BLaER1 treated with 17β-estradiol and CSF1 and Interleukin-3, amounts not matched to agents 10 nM and 100 nM (cell line): ENCODE data around the gene SATB1.
A peak's percentile ranks its signal among the peaks of the same experiment; 100 is the strongest.

Experiments
- H3K27ac ChIP-seq, 11 experiments: shearing (Covaris generic); formaldehyde crosslinking; 2 replicates each; pipeline ENCODE4 v1.8.1; 2022
- H3K27me3 ChIP-seq, 11 experiments: shearing (Covaris generic); formaldehyde crosslinking; 2 replicates each; pipeline ENCODE4 v1.8.1; 2022
- H3K36me3 ChIP-seq, 11 experiments: shearing (Covaris generic); formaldehyde crosslinking; 2 replicates each; pipeline ENCODE4 v1.8.1; 2022
- H3K4me1 ChIP-seq, 10 experiments: shearing (Covaris generic); formaldehyde crosslinking; 2 replicates each; pipeline ENCODE4 v1.8.1; 2022
- H3K4me2 ChIP-seq, 11 experiments: shearing (Covaris generic); formaldehyde crosslinking; 2 replicates each; pipeline ENCODE4 v1.8.1; 2022
- H3K4me3 ChIP-seq, 10 experiments: shearing (Covaris generic); formaldehyde crosslinking; 2 replicates each; pipeline ENCODE4 v1.8.1; 2022
- H3K9ac ChIP-seq, 11 experiments: shearing (Covaris generic); formaldehyde crosslinking; 2 replicates each; pipeline ENCODE4 v1.8.1; 2022
- H3K9me3 ChIP-seq, 11 experiments: shearing (Covaris generic); formaldehyde crosslinking; replicated peaks in 1 of 11; 2 replicates each; pipeline ENCODE4 v1.8.1; 2022
- H4K20me1 ChIP-seq, 11 experiments: shearing (Covaris generic); formaldehyde crosslinking; 2 replicates each; pipeline ENCODE4 v1.8.1; 2022
- Cebpa-rat ChIP-seq, 11 experiments: shearing (Covaris generic); IDR thresholded peaks; 2 replicates each; pipeline ENCODE4 v1.8.1; 2022

The SATB1 gene

GRCh38 chr3:18445401-18446148, 20.4 kb upstream of the SATB1 start:
- peaks cover 9 to 19% (median 18%) of the 10 kb centered on the region in 11 experiments; a peak in 18 of 22 replicates for H3K27me3 ChIP-seq
- H3K4me3 ChIP-seq: peak overlapping the region; percentile 82 to 95 (median 90)
- peaks cover 34 to 49% (median 40%) of the 10 kb centered on the region in 10 experiments for H3K4me1 ChIP-seq
- peaks cover 9 to 31% (median 22%) of the 10 kb centered on the region in 11 experiments; a peak in 21 of 22 replicates for H3K36me3 ChIP-seq
- no peak for TF ChIP-seq Cebpa-rat (IDR thresholded peaks at IDR 0.05)
- H3K4me2 ChIP-seq: peak overlapping the region; percentile 83 to 98 (median 91)
- H4K20me1 ChIP-seq: peaks cover 0 to 45% (median 16%) of the 10 kb centered on the region in 11 experiments; a peak in 11 of 22 replicates
- H3K9ac ChIP-seq: peak overlapping the region; percentile 82 to 96 (median 89)
- peak overlapping the region; percentile 55 to 95 (median 89); a peak in 21 of 22 replicates for H3K27ac ChIP-seq
- H3K9me3 ChIP-seq: peaks cover 17 to 32% (median 29%) of the 10 kb centered on the region in 11 experiments

DNA sequence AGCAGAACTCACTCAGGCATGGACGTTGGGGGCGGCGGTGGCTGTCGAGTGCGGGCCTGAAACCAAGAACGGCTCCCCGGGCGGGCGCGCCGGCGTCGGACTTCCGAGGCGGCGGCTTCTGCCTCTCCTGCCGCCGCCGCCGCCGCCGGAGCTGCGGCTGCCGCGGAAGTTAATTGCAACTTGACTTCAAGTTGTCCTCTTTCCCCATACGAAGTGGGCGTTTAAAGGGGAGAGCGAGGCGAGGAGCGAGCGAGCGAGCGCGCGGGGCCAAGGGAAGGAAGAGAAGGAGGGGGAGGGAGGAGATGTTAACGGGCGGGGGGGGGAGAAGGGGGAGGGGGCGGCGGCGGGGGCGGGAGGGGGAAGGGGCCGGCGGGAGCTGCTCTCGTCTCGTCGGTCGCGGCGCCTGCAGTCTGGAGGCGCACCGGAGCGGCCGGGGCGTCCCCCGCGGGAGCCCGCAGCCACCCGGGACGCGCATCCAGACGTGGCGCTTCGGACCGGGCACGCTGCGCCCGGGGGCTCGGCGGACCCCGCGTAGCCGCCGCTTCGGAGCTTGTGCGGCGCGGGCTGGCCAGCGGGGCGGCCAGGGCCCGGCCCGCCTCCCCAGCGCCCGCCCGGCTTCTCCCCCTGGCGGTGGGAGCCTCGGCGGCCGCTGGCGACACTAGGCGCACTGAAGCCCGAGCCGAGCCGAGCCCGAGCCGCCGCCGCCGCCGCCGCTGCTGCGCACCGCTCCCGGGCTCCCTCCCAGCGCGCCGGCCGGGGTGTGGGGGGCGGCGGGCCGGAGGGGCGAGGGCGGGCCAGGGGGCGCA, 19.7 kb upstream of the SATB1 start:
- H3K4me1 ChIP-seq: peaks cover 41 to 56% (median 47%) of the 10 kb centered on the region in 10 experiments

DNA sequence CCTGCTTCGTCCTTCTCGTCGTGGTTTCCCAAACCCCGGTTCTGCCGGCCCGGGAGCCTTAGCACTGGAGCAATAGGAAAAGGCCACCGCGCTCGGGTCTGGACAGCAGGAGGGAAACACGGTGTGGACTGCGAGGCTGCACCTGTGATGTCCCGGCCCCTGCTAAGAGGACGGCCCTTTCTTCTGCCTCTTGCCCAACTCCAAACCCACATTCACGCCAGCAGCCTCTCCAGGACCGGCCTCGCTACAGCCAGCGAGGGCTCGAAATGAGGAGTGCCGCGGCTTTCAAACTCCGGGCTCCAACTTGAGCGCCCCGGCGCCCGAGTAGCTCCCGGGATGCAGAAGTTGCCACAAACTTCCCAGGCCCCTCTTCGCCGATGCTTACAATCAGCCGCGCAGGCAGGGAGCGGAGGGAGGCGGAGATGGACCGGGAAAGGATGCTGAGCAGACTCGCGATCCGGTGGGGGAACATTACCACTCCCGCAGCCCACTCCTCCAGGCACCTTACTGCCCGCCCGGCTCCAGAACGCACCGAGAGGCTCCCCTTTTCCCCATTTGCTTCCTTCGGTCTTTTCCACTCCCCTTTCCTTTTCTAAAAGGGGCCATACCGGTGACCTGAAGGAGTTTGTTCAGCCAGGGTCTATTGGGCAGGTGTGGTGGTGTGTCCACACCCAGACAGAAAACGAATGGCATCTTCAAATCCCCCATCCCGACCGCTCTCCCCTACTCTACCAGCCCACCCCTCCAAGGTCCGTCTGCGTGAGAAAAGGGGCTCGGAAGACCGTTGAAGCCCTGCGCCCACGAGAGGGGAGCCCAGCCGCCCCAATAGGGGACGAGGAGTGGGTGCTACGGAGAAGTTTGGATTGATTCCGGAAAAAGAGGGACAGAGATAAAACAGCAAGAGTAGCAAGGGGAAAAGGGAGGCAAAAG, 18.8 kb upstream of the SATB1 start:
- Histone ChIP-seq H3K36me3 (peaks cover 3 to 17% (median 11%) of the 10 kb centered on the region in 11 experiments; a peak in 21 of 22 replicates), H3K27ac (peak overlapping the region; percentile 78 to 95 (median 89)), H4K20me1 (peaks cover 0 to 62% (median 32%) of the 10 kb centered on the region in 11 experiments; a peak in 13 of 22 replicates), H3K27me3 (peaks cover 9 to 19% (median 18%) of the 10 kb centered on the region in 11 experiments; a peak in 18 of 22 replicates), H3K9ac (peak overlapping the region; percentile 82 to 96 (median 89)), H3K9me3 (peaks cover 7 to 16% (median 14%) of the 10 kb centered on the region in 11 experiments), H3K4me2 (peak overlapping the region; percentile 84 to 98 (median 93)), H3K4me3 (peak overlapping the region; percentile 82 to 95 (median 90)), H3K4me1 (peaks cover 43 to 60% (median 53%) of the 10 kb centered on the region in 10 experiments)
- no peak for TF ChIP-seq Cebpa-rat (IDR thresholded peaks at IDR 0.05)

More for the DNA sequence above, 19.7 kb upstream of the SATB1 start:
- peaks cover 9 to 19% (median 18%) of the 10 kb centered on the region in 11 experiments; a peak in 18 of 22 replicates for H3K27me3 ChIP-seq
- peaks cover 0 to 53% (median 23%) of the 10 kb centered on the region in 11 experiments; a peak in 12 of 22 replicates for H4K20me1 ChIP-seq
- peak overlapping the region; percentile 84 to 98 (median 95) for H3K4me2 ChIP-seq
- H3K9ac ChIP-seq: peak overlapping the region; percentile 82 to 96 (median 89)
- peak overlapping the region; percentile 82 to 95 (median 90) for H3K4me3 ChIP-seq
- H3K27ac ChIP-seq: peak overlapping the region; percentile 78 to 95 (median 89)
- peaks cover 9 to 25% (median 18%) of the 10 kb centered on the region in 11 experiments; a peak in 21 of 22 replicates for H3K36me3 ChIP-seq
- H3K9me3 ChIP-seq: peaks cover 16 to 25% (median 23%) of the 10 kb centered on the region in 11 experiments
- TF ChIP-seq Cebpa-rat (IDR thresholded peaks at IDR 0.05): no peak; a peak in 1 of 22 replicates

GRCh38 chr3:18442756-18443664, 17.9 kb upstream of the SATB1 start:
- H3K4me2 ChIP-seq: peak overlapping the region; percentile 84 to 98 (median 93)
- H3K27me3 ChIP-seq: peaks cover 9 to 19% (median 18%) of the 10 kb centered on the region in 11 experiments; a peak in 18 of 22 replicates
- H3K36me3 ChIP-seq: peaks cover 0 to 8% (median 4%) of the 10 kb centered on the region in 11 experiments; a peak in 7 of 22 replicates
- peaks cover 0 to 7% (median 6%) of the 10 kb centered on the region in 11 experiments; a peak in 13 of 22 replicates for H3K9me3 ChIP-seq
- peak overlapping the region; percentile 78 to 95 (median 89); a peak in 20 of 22 replicates for H3K27ac ChIP-seq
- peak overlapping the region; percentile 82 to 95 (median 90) for H3K4me3 ChIP-seq
- H3K9ac ChIP-seq: peak overlapping the region; percentile 82 to 96 (median 89)
- peaks cover 0 to 71% (median 41%) of the 10 kb centered on the region in 11 experiments; a peak in 14 of 22 replicates for H4K20me1 ChIP-seq
- peaks cover 46 to 70% (median 62%) of the 10 kb centered on the region in 10 experiments for H3K4me1 ChIP-seq
- TF ChIP-seq Cebpa-rat (IDR thresholded peaks at IDR 0.05): no peak

- Histone ChIP-seq H3K4me3 (peak overlapping the region in 5 of 10 experiments; percentile 14 to 46 (median 20); a peak in 7 of 20 replicates), H3K36me3 (no peaks in the 10 kb centered on the region), H4K20me1 (peaks cover 0 to 83% (median 47%) of the 10 kb centered on the region in 11 experiments; a peak in 14 of 22 replicates), H3K27me3 (peaks cover 9 to 19% (median 18%) of the 10 kb centered on the region in 11 experiments; a peak in 18 of 22 replicates), H3K4me1 (peaks cover 37 to 62% (median 50%) of the 10 kb centered on the region in 10 experiments), H3K4me2 (peak overlapping the region; percentile 37 to 92 (median 80); a peak in 17 of 22 replicates), H3K9ac (no peak overlapping the region), H3K9me3 (no peaks in the 10 kb centered on the region), H3K27ac (no peak overlapping the region)
- TF ChIP-seq Cebpa-rat (IDR thresholded peaks at IDR 0.05): no peak
These were observed 16.4 kb upstream of the SATB1 start for GRCh38 chr3:18441551-18441950.

- H3K36me3 ChIP-seq: peaks cover 0 to 10% (median 0%) of the 10 kb centered on the region in 11 experiments; a peak in 1 of 22 replicates
- peak overlapping the region; percentile 1 to 46 (median 38); a peak in 11 of 20 replicates for H3K4me3 ChIP-seq
- H3K4me2 ChIP-seq: peak overlapping the region; percentile 60 to 92 (median 80)
- H3K9ac ChIP-seq: peak overlapping the region in 10 of 11 experiments; percentile 22 to 57 (median 38); a peak in 16 of 22 replicates
- H3K4me1 ChIP-seq: peaks cover 28 to 52% (median 39%) of the 10 kb centered on the region in 10 experiments
- no peak for TF ChIP-seq Cebpa-rat (IDR thresholded peaks at IDR 0.05)
- H3K27ac ChIP-seq: peak overlapping the region in 1 of 11 experiments; percentile 39; a peak in 1 of 22 replicates
- peaks cover 0 to 87% (median 60%) of the 10 kb centered on the region in 11 experiments; a peak in 15 of 22 replicates for H4K20me1 ChIP-seq
- H3K27me3 ChIP-seq: peaks cover 9 to 19% (median 18%) of the 10 kb centered on the region in 11 experiments; a peak in 18 of 22 replicates
- H3K9me3 ChIP-seq: no peaks in the 10 kb centered on the region
These were observed 15.1 kb upstream of the SATB1 start for GRCh38 chr3:18440066-18440722.
